ENCODE measurements around the gene IFI27.

DNA sequence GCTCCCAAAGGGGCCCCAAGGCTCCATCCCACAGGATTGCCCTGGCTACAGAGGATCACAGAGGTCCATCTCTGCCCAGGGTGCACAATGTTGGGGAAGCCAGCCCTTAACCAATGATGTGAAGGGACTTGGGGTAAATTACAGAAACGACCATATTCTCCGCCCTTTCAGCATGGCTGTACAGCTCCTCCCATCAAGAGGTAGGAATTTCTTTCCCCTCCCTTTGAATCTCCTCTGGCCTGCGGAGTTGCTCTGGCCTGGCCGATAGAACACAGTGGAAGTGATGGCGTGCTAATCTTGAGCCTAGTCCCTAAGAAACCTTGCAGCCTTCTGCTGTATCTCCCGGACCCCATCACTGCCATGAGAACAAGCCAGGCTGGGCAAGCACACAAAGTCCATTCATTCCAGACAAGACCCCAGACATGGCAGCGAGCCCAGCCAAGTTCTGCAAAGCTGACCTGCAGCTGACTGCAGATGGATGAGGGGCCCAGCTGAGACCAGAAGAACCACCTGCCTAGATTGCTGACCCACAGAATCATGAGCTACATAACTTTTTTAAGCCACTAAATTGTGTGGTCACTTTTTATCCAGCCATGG lies 6.9 kb upstream of the IFI27 start:
- TF ChIP-seq POLR2A (IDR thresholded peaks at IDR 0.05; ENCODE audit: low read depth, low read length) (no peak), TAF1 (IDR thresholded peaks at IDR 0.05; ENCODE audit: low read depth, low read length) (no peak), POU2F2 (IDR thresholded peaks at IDR 0.05; ENCODE audit: low read depth, low read length) (no peak), POLR2AphosphoS5 (IDR thresholded peaks at IDR 0.05; ENCODE audit: low read depth, low read length) (no peak), SPI1 (IDR thresholded peaks at IDR 0.05; ENCODE audit: low read depth, low read length) (no peak), PAX5 (IDR thresholded peaks at IDR 0.05; ENCODE audit: insufficient read depth, low read length, severe bottlenecking) (no peak)
